Ovary (tissue), 3 donors: ENCODE results near the gene FAM9B.

Experiments used
- POLR2A ChIP-seq: fragments of 450-650 bp; IDR thresholded peaks from one replicate; pipeline ENCODE4 v1.6.1; 2017; ENCODE audit warnings: antibody characterized with exemption, mild to moderate bottlenecking, moderate library complexity
- TF ChIP-seq, protein P1 (sequence below), 3 donors: fragments of 450-650 bp in 2 of 3; fragments of 200-600 bp in 1 of 3; IDR thresholded peaks; one replicate each; pipeline versions ENCODE4 v1.5.1 to v1.8.0; 2016 to 2022; ENCODE audit warnings: antibody characterized with exemption in 3 of 3, mild to moderate bottlenecking in 1 of 3
- donor health status: DM: no; HTN: no; CAD: no.

DNA sequence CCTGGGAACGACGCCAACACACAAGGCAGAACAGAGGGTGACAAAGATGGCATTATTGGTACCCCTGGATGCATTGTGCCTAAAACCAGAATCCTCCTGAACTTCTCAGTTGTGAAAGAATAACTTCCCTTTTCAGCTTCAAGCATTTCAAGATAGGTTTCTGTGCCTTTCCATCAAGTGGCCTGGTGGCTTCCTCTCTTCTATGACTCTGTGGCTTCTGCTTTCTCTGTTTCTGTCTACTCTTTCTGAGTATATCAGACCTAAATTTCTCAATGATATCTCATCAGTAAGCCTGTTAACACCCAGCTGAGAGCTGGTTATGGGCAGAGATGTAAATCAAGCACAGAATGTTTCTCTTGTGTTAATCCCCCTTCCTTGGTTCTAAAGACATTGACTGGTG is 21.4 kb upstream of the FAM9B start:
- TF ChIP-seq, protein P1, sequence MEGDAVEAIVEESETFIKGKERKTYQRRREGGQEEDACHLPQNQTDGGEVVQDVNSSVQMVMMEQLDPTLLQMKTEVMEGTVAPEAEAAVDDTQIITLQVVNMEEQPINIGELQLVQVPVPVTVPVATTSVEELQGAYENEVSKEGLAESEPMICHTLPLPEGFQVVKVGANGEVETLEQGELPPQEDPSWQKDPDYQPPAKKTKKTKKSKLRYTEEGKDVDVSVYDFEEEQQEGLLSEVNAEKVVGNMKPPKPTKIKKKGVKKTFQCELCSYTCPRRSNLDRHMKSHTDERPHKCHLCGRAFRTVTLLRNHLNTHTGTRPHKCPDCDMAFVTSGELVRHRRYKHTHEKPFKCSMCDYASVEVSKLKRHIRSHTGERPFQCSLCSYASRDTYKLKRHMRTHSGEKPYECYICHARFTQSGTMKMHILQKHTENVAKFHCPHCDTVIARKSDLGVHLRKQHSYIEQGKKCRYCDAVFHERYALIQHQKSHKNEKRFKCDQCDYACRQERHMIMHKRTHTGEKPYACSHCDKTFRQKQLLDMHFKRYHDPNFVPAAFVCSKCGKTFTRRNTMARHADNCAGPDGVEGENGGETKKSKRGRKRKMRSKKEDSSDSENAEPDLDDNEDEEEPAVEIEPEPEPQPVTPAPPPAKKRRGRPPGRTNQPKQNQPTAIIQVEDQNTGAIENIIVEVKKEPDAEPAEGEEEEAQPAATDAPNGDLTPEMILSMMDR (IDR thresholded peaks at IDR 0.05), result no peak
- no peak for TF ChIP-seq POLR2A
